ENCODE results near the gene MALL.
"Not testable (repeated sequence)": the region's sequence is repeated elsewhere in the genome, so short reads cannot be mapped to it uniquely, and the experiment has no call there.

MALL gene

GRCh38 chr2:110121592-110121991, 6.0 kb upstream of the MALL start:
- Histone ChIP-seq H3K4me1 (ENCODE audit: control insufficient read depth in 5 of 5, insufficient read depth in 5 of 5, low read length in 5 of 5) (peaks cover 0 to 48% (median 13%) of the 10 kb centered on the region in 5 donors), H3K27me3 (ENCODE audit: control insufficient read depth in 5 of 5, insufficient read depth in 4 of 5, low read length in 5 of 5) (peaks cover 0 to 19% (median 12%) of the 10 kb centered on the region in 5 donors), H3K4me3 (ENCODE audit: low read depth in 1 of 5, low read length in 5 of 5) (no peak overlapping the region), H3K36me3 (ENCODE audit: control insufficient read depth in 5 of 5, insufficient read depth in 5 of 5, low read length in 5 of 5) (no peaks in the 10 kb centered on the region), H3K9me3 (ENCODE audit: control insufficient read depth in 5 of 5, low read length in 5 of 5) (no peaks in the 10 kb centered on the region), H3K27ac (ENCODE audit: low read depth, low read length) (no peak overlapping the region), H3K9ac (ENCODE audit: low read length in 5 of 5) (no peak overlapping the region)

DNA sequence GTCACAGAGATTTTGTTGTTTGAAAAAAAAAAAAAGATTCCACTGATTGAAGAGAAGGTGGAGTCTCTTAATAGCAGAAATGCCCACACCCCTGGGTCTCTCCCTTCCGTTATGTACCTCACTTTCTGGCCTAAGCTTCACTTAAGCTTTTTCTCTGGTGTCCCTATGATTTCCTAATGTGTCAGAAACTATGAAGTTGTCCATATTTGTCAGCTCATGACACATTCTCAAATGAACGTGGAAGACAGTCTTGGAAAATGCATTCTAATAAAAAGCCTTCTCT, 5.4 kb upstream of the MALL start:
- peaks cover 3 to 24% (median 18%) of the 10 kb centered on the region in 5 donors for H3K27me3 ChIP-seq (ENCODE audit: control insufficient read depth in 5 of 5, insufficient read depth in 4 of 5, low read length in 5 of 5)
- H3K9ac ChIP-seq (ENCODE audit: low read length in 5 of 5), result no peak overlapping the region
- no peaks in the 10 kb centered on the region for H3K9me3 ChIP-seq (ENCODE audit: control insufficient read depth in 5 of 5, low read length in 5 of 5)
- no peak overlapping the region for H3K4me3 ChIP-seq (ENCODE audit: low read depth in 1 of 5, low read length in 5 of 5)
- H3K36me3 ChIP-seq (ENCODE audit: control insufficient read depth in 5 of 5, insufficient read depth in 5 of 5, low read length in 5 of 5), result no peaks in the 10 kb centered on the region
- peaks cover 2 to 48% (median 18%) of the 10 kb centered on the region in 5 donors for H3K4me1 ChIP-seq (ENCODE audit: control insufficient read depth in 5 of 5, insufficient read depth in 5 of 5, low read length in 5 of 5)
- H3K27ac ChIP-seq (ENCODE audit: low read depth, low read length), result no peak overlapping the region

GRCh38 chr2:110120171-110121051, 4.8 kb upstream of the MALL start:
- H3K9me3 ChIP-seq (ENCODE audit: control insufficient read depth in 5 of 5, low read length in 5 of 5), result no peaks in the 10 kb centered on the region
- H3K27ac ChIP-seq (ENCODE audit: low read depth, low read length), result peak overlapping the region; percentile 20
- H3K4me3 ChIP-seq (ENCODE audit: low read depth in 1 of 5, low read length in 5 of 5), result no peak overlapping the region
- peaks cover 9 to 28% (median 23%) of the 10 kb centered on the region in 5 donors for H3K27me3 ChIP-seq (ENCODE audit: control insufficient read depth in 5 of 5, insufficient read depth in 4 of 5, low read length in 5 of 5)
- H3K9ac ChIP-seq (ENCODE audit: low read length in 5 of 5), result no peak overlapping the region
- no peaks in the 10 kb centered on the region for H3K36me3 ChIP-seq (ENCODE audit: control insufficient read depth in 5 of 5, insufficient read depth in 5 of 5, low read length in 5 of 5)
- H3K4me1 ChIP-seq (ENCODE audit: control insufficient read depth in 5 of 5, insufficient read depth in 5 of 5, low read length in 5 of 5), result peaks cover 2 to 53% (median 24%) of the 10 kb centered on the region in 5 donors

DNA sequence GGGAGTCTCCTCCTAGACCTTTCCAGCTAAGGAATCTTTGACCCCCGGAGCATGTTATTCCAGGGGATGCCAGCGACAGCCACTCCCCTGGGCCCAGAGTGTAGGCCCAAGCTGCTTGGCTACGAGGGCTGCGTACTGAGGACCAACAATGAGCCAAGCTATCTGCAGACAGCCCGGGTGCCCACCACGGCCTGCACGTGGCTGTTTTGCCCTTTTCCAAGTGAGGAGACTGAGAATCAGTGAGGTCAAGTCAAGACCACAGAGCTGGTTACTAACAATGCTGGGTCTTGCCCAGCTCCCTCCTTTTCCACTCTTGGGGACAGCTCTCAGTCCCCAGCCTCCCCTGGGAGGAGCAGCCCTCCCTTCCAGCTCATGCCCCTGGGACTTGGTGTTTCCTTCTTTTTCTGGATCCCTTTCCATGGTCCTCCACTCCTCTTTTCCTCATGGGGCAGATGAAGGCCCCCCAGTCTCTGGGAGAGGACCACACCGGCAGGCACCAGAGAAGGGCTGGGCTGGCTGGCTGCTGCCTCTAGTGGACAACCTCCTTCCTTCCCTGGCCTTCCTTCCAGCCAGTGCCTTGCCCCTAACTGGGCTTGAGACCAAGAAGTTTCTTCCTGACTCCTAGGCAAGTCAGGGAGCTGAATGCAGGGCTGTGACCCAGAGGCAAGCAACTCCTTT, 550 bp upstream of the MALL start:
- Histone ChIP-seq H3K36me3 (ENCODE audit: control insufficient read depth in 5 of 5, insufficient read depth in 5 of 5, low read length in 5 of 5) (no peaks in the 10 kb centered on the region), H3K9ac (ENCODE audit: low read length in 5 of 5) (peak overlapping the region in 2 of 5 donors; percentile 15 to 30), H3K27me3 (ENCODE audit: control insufficient read depth in 5 of 5, insufficient read depth in 4 of 5, low read length in 5 of 5) (peaks cover 20 to 40% (median 35%) of the 10 kb centered on the region in 5 donors), H3K27ac (ENCODE audit: low read depth, low read length) (peak overlapping the region; percentile 27), H3K4me1 (ENCODE audit: control insufficient read depth in 5 of 5, insufficient read depth in 5 of 5, low read length in 5 of 5) (peaks cover 2 to 67% (median 26%) of the 10 kb centered on the region in 5 donors), H3K9me3 (ENCODE audit: control insufficient read depth in 5 of 5, low read length in 5 of 5) (no peaks in the 10 kb centered on the region), H3K4me3 (ENCODE audit: low read depth in 1 of 5, low read length in 5 of 5) (peak overlapping the region; percentile 23 to 64 (median 58))

DNA sequence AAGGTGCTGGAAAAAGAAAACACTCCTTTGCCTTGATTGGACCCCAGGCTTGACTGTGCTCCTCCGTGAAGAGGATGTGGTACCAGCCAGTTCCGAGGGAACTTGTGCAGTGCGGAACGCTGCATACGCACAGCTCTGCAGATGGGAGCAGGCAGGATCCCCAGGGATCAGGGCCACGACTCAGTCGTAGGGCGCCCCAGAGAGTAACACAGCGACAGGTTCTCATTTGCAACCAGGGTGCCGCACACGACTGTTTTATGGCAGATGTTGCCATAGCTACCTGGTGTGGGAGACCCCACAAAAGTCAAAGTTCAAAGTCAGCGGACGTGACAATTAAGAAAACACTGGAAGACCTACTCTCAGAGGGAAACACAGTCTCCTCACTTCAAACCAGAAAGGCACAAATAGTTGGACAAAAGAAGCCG, 779 bp downstream of the MALL start:
- Histone ChIP-seq H3K4me1 (ENCODE audit: control insufficient read depth in 5 of 5, insufficient read depth in 5 of 5, low read length in 5 of 5) (peaks cover 2 to 56% (median 18%) of the 10 kb centered on the region in 5 donors), H3K9me3 (ENCODE audit: control insufficient read depth in 5 of 5, low read length in 5 of 5) (no peaks in the 10 kb centered on the region), H3K9ac (ENCODE audit: low read length in 5 of 5) (peak overlapping the region in 2 of 5 donors; percentile 48), H3K4me3 (ENCODE audit: low read depth in 1 of 5, low read length in 5 of 5) (peak overlapping the region in 3 of 5 donors; percentile 58 to 64 (median 59)), H3K27me3 (ENCODE audit: control insufficient read depth in 5 of 5, insufficient read depth in 4 of 5, low read length in 5 of 5) (peaks cover 20 to 37% (median 35%) of the 10 kb centered on the region in 5 donors), H3K36me3 (ENCODE audit: control insufficient read depth in 5 of 5, insufficient read depth in 5 of 5, low read length in 5 of 5) (no peaks in the 10 kb centered on the region), H3K27ac (ENCODE audit: low read depth, low read length) (peak overlapping the region; percentile 41)

DNA sequence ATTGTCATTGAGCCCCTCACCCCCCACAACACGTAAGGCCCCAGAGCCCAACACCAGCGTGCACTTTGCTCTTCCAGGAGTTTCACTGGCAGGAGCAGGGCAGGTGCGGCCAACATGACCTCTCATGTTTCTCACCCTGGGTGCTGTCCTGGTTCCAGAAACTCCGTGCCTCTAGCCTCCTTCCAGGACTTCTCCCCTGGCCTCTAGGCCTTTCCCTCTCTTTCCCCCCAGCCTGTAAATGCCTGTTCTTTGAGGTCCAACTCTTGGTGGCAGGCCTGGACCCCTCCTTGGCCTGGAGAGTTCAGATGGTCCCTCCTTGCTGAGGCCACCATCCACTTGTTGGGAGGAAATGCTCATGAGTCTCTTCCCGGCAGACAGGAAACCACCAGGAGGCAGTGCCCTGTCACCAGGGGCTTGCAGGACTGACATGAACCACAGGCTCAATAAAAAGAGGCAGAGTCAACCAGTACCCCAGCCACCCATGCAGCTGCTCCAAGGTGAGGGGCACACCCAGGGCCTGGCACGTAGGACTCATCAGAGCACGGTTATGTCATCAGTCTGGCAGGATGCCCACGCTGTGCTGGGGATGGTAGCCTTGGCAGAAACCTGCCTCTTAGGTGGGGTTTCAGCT, 1.5 kb downstream of the MALL start:
- peaks cover 2 to 53% (median 18%) of the 10 kb centered on the region in 5 donors for H3K4me1 ChIP-seq (ENCODE audit: control insufficient read depth in 5 of 5, insufficient read depth in 5 of 5, low read length in 5 of 5)
- H3K36me3 ChIP-seq (ENCODE audit: control insufficient read depth in 5 of 5, insufficient read depth in 5 of 5, low read length in 5 of 5), result no peaks in the 10 kb centered on the region
- H3K27me3 ChIP-seq (ENCODE audit: control insufficient read depth in 5 of 5, insufficient read depth in 4 of 5, low read length in 5 of 5), result peaks cover 20 to 35% (median 33%) of the 10 kb centered on the region in 5 donors
- peak overlapping the region in 1 of 5 donors; percentile 38 for H3K9ac ChIP-seq (ENCODE audit: low read length in 5 of 5)
- no peaks in the 10 kb centered on the region for H3K9me3 ChIP-seq (ENCODE audit: control insufficient read depth in 5 of 5, low read length in 5 of 5)
- H3K4me3 ChIP-seq (ENCODE audit: low read depth in 1 of 5, low read length in 5 of 5), result peak overlapping the region in 3 of 5 donors; percentile 58 to 64 (median 59)
- no peak overlapping the region for H3K27ac ChIP-seq (ENCODE audit: low read depth, low read length)

DNA sequence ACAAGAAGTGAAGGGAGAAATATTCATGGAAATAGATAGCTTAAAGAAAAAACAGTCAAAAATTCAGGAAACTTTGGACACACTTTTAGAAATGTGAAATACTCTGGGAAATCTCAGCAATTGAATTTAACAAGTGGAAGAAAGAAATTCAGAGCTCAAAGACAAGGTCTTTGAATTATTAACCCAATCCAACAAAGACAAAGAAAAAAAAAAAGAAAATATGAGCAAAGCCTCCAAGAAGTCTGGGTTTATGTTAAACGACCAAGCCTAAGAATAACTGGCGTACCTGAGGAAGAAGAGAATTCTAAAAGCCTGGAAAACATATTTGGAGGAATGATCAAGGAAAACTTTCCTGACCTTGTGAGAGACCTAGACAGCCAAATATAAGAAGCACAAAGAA, 7.3 kb downstream of the MALL start:
- not testable (repeated sequence) for H3K36me3 ChIP-seq (ENCODE audit: control insufficient read depth in 5 of 5, insufficient read depth in 5 of 5, low read length in 5 of 5); H3K9me3 ChIP-seq (ENCODE audit: control insufficient read depth in 5 of 5, low read length in 5 of 5); H3K27ac ChIP-seq (ENCODE audit: low read depth, low read length); H3K4me3 ChIP-seq (ENCODE audit: low read depth in 1 of 5, low read length in 5 of 5); H3K9ac ChIP-seq (ENCODE audit: low read length in 5 of 5); H3K27me3 ChIP-seq (ENCODE audit: control insufficient read depth in 5 of 5, insufficient read depth in 4 of 5, low read length in 5 of 5)
- H3K4me1 ChIP-seq (ENCODE audit: control insufficient read depth in 5 of 5, insufficient read depth in 5 of 5, low read length in 5 of 5), result peaks cover 0 to 15% (median 0%) of the 10 kb centered on the region in 5 donors

DNA sequence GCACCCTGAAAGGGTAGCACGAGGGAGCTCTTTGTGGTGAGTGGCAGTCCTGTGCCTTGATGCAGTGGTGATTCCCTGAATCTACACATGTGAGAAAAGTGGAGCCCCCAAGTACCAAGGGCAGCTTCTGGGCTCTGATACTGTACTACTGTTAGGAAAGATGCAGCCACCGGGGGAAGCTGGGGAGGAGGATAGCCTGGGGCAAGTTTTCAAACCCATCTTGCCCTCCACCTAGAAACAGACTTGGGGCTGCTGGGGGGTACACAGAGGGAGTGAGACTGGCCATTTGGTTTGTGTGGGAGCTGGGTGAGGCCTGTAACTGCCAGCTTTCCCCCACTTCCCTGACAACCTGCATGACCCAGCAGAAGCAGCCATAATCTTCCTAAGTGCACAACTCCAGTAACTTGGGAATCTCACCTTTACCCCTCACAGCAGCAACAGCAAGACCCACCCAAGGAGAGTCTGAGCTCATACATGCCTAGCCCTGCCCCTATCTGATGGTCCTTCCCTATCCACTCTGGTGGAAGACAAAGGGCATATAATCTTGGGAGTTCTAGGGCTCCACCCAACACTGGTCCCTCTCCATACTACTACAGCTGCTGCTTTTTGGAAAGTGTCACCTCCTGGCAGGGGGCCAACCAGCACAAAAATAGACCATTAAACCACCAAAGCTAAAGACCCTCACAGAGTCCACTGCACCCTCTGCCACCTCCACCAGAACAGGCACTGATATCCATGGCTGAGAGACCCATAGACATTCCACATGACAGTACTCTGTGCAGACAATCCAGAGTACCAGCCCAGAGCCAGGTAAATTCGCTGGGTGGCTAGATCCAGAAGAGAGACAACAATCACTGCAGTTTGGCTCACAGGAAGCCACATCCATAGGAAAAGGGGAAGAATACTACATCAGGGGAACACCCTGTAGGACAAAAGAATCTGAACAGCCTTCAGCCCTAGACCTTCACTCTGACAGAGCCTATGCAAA, 8.2 kb downstream of the MALL start:
- peaks cover 0 to 21% (median 2%) of the 10 kb centered on the region in 5 donors for H3K4me1 ChIP-seq (ENCODE audit: control insufficient read depth in 5 of 5, insufficient read depth in 5 of 5, low read length in 5 of 5)
- no peak overlapping the region for H3K27ac ChIP-seq (ENCODE audit: low read depth, low read length)

DNA sequence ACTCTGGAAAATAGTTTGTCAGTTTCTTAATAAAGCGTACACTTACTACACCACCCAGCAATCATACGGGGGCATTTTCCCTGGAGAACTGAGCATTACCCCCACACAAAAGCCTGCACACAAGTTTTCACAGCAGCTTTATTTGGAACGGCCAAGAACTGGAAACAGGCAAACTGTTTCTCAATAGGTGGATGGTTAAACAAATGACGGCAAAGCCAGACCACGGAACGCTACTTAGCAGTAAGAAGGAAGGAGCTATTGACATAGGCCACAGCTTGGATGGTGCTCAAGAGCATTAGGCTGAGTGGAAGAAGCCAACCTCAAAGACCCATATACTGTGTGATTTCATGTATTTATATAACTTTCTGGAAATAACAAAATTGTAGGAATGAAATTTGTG, 9.0 kb downstream of the MALL start:
- Histone ChIP-seq H3K9me3 (ENCODE audit: control insufficient read depth in 5 of 5, low read length in 5 of 5) (peaks cover 0 to 5% (median 2%) of the 10 kb centered on the region in 5 donors), H3K9ac (ENCODE audit: low read length in 5 of 5) (no peak overlapping the region), H3K27ac (ENCODE audit: low read depth, low read length) (no peak overlapping the region), H3K27me3 (ENCODE audit: control insufficient read depth in 5 of 5, insufficient read depth in 4 of 5, low read length in 5 of 5) (peaks cover 0 to 8% (median 3%) of the 10 kb centered on the region in 5 donors), H3K4me1 (ENCODE audit: control insufficient read depth in 5 of 5, insufficient read depth in 5 of 5, low read length in 5 of 5) (peaks cover 3 to 29% (median 5%) of the 10 kb centered on the region in 5 donors), H3K4me3 (ENCODE audit: low read depth in 1 of 5, low read length in 5 of 5) (no peak overlapping the region), H3K36me3 (ENCODE audit: control insufficient read depth in 5 of 5, insufficient read depth in 5 of 5, low read length in 5 of 5) (no peaks in the 10 kb centered on the region)

More for the DNA sequence above, 8.2 kb downstream of the MALL start:
- Histone ChIP-seq H3K9ac (ENCODE audit: low read length in 5 of 5) (no peak overlapping the region), H3K4me3 (ENCODE audit: low read depth in 1 of 5, low read length in 5 of 5) (no peak overlapping the region), H3K9me3 (ENCODE audit: control insufficient read depth in 5 of 5, low read length in 5 of 5) (peaks cover 0 to 5% (median 2%) of the 10 kb centered on the region in 5 donors), H3K27me3 (ENCODE audit: control insufficient read depth in 5 of 5, insufficient read depth in 4 of 5, low read length in 5 of 5) (peaks cover 0 to 8% (median 3%) of the 10 kb centered on the region in 5 donors), H3K36me3 (ENCODE audit: control insufficient read depth in 5 of 5, insufficient read depth in 5 of 5, low read length in 5 of 5) (no peaks in the 10 kb centered on the region)
